ENCODE data around the gene SLX4IP.
"Not testable (repeated sequence)": the region's sequence is repeated elsewhere in the genome, so short reads cannot be mapped to it uniquely, and the experiment has no call there.

Gene SLX4IP

DNA sequence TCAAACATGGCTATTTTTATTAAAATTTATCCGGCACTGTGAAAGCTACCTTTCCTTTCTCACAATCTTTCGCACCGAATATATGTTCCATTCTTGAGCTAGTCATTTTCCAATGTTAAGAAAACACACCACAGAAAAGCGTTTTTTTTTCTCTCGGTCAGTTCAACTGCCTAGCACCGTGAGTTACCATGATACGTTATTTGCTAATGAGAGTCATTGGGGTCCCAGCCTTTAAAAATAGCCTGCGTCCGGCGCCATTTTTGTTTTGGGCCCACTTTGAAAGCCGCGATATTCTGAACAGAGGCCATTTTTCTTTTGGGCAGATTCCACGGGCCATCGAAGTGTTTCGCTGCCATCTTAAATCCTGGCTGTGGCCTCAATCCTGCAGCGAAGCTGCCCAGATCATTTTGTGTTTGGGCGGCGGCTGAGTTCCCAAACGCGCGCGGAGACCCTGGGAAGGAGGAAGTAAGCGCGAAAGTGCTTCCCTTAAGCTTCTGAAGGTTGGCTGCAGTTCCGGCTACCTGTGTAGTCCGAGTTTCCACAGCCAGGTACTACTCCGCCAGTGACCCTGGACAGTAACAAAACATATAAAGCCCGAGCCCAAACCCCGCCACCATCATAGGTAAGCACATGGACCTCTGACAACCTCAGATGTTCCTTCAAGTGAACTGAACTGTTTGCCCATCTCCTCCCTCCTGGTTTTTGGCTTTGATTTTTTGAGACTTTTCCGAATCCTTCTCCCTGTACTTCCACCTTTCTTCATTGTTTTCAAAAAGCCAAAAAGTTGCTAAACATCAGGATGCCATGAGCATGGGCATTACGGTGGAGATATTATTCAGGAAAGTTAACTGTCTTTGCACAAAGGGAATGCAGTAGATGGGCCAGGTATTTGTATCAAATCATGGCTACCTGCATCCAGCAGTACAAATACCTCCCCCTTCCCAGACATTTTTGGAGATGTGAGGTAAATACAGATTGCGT is at the start of gene SLX4IP:
Gene SLX4IP, plus strand, starts transcription at position 474 of the 981 bp plus-strand sequence. CDS start 22,900 bp downstream, outside the sequence.
- peak; percentile 98 for DNase-seq (ENCODE audit: low read depth)
- H3K4me3 ChIP-seq (ENCODE audit: low read depth, low read length), result peak within 1 kb of the TSS; percentile 87
- TF ChIP-seq, protein P1, sequence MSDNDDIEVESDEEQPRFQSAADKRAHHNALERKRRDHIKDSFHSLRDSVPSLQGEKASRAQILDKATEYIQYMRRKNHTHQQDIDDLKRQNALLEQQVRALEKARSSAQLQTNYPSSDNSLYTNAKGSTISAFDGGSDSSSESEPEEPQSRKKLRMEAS (IDR thresholded peaks at IDR 0.05; ENCODE audit: low read depth, low read length), result peak; percentile 63; the same call in 1 of the 2 replicates
- TF ChIP-seq MYC (IDR thresholded peaks at IDR 0.05; ENCODE audit: low read depth, low read length), result peak; percentile 84
- TF ChIP-seq, protein P2, sequence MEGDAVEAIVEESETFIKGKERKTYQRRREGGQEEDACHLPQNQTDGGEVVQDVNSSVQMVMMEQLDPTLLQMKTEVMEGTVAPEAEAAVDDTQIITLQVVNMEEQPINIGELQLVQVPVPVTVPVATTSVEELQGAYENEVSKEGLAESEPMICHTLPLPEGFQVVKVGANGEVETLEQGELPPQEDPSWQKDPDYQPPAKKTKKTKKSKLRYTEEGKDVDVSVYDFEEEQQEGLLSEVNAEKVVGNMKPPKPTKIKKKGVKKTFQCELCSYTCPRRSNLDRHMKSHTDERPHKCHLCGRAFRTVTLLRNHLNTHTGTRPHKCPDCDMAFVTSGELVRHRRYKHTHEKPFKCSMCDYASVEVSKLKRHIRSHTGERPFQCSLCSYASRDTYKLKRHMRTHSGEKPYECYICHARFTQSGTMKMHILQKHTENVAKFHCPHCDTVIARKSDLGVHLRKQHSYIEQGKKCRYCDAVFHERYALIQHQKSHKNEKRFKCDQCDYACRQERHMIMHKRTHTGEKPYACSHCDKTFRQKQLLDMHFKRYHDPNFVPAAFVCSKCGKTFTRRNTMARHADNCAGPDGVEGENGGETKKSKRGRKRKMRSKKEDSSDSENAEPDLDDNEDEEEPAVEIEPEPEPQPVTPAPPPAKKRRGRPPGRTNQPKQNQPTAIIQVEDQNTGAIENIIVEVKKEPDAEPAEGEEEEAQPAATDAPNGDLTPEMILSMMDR (IDR thresholded peaks at IDR 0.05; ENCODE audit: low read depth, low read length), result no peak
- TF ChIP-seq POLR2A (IDR thresholded peaks at IDR 0.05; ENCODE audit: extremely low read depth, insufficient read length), result peak; percentile 75

DNA sequence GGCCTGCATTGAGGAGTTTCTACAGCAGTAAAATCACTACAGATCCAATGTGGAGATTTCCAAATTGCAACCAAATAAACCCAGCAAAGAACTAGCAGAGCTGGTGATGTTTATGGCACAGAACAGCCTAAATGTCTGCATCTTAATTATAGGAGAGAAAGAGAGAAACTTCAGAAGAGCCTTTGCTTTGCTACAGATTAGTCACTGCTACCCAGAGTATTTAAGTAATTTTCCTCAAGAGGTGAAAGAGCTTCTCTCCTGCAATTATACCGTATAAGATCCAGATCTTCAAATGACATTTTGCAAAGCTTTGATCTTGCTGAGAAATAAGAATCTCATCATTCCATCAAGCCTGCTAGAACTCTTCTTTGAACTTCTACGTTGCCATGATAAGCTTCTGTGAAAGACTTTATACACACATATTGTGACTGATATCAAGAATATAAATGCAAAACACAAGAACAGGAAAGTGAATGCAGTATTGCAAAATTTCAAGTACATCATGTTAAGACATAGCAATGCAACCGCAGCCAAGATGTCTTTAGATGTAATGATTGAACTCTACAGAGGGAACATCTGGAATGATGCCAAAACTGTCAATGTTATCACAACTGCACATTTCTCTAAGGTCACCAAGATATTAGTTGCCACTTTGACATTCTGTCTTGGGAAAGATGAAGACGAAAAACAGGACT is 49.1 kb upstream of the SLX4IP start:
- H3K4me3 ChIP-seq (ENCODE audit: low read depth, low read length), result no peak overlapping the region
- DNase-seq (ENCODE audit: low read depth), result no peak
- TF ChIP-seq, protein P1 (IDR thresholded peaks at IDR 0.05; ENCODE audit: low read depth, low read length), result no peak
- TF ChIP-seq MYC (IDR thresholded peaks at IDR 0.05; ENCODE audit: low read depth, low read length) (no peak), POLR2A (IDR thresholded peaks at IDR 0.05; ENCODE audit: extremely low read depth, insufficient read length) (no peak)
- TF ChIP-seq, protein P2 (IDR thresholded peaks at IDR 0.05; ENCODE audit: low read depth, low read length), result no peak

DNA sequence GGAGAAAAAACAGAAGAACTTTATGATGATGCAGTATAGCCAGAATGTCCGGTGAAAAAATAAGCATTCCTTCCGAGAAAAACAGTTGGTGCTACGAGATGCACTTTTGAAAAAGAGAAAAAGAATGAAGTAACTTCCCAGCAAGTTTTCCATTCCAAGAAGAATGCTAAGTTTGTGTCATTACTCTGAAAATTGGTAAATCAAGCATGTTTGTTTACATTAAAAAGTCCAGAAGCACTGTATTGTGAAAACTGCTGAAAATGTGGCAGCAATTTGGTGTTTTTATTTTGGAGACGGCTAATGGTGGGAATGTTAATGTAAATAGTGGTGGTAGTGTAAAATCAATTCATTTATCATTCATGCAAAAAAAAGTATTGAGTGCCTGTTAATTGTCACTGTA is 47.4 kb upstream of the SLX4IP start:
- no peak for DNase-seq (ENCODE audit: low read depth)
- TF ChIP-seq, protein P1 (IDR thresholded peaks at IDR 0.05; ENCODE audit: low read depth, low read length), result no peak
- TF ChIP-seq, protein P2 (IDR thresholded peaks at IDR 0.05; ENCODE audit: low read depth, low read length), result no peak
- TF ChIP-seq MYC (IDR thresholded peaks at IDR 0.05; ENCODE audit: low read depth, low read length) (no peak), POLR2A (IDR thresholded peaks at IDR 0.05; ENCODE audit: extremely low read depth, insufficient read length) (no peak)
- no peak overlapping the region for H3K4me3 ChIP-seq (ENCODE audit: low read depth, low read length)

DNA sequence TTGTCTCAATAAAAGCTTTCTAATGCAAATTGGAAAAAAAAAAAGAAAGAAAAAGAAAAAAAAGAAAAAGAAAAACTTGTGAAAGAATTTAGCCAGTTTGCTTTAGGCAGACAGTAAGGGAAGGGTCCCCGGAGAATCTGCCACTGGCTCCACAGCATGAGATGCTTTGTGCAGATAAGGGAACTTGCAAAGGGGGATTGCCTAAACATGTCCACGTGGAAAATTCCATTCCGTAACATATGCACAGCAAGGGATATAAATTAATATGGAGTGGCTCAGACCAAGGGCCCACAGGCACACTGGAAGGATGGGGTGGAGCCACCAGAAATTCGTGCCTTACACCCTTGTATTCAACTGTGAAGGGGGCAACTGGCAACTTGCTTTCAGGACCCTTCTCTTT is 46.5 kb upstream of the SLX4IP start:
- no peak overlapping the region for H3K4me3 ChIP-seq (ENCODE audit: low read depth, low read length)
- TF ChIP-seq POLR2A (IDR thresholded peaks at IDR 0.05; ENCODE audit: extremely low read depth, insufficient read length) (no peak), MYC (IDR thresholded peaks at IDR 0.05; ENCODE audit: low read depth, low read length) (no peak)
- TF ChIP-seq, protein P2 (IDR thresholded peaks at IDR 0.05; ENCODE audit: low read depth, low read length), result no peak
- DNase-seq (ENCODE audit: low read depth), result no peak

DNA sequence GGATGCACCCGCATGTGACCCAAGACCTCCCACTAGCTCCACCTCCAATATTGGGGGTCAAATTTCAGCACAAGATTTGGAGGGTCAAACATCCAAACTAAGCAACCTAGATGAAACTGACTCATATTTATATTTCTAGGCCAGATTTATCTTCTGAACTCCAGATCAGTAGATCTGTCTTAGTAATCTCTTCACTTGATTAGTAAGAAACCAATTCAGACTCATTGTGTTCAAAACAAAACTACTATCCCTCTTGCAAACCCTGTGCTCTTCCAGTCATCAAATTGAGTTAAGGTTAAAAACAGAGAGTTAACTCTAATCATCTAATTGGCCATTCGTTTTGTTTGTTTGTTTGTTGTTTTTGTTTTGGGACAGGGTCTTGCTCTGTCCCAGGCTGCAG is 44.4 kb upstream of the SLX4IP start:
- no peak overlapping the region for H3K4me3 ChIP-seq (ENCODE audit: low read depth, low read length)
- TF ChIP-seq, protein P1 (IDR thresholded peaks at IDR 0.05; ENCODE audit: low read depth, low read length), result no peak
- TF ChIP-seq MYC (IDR thresholded peaks at IDR 0.05; ENCODE audit: low read depth, low read length) (no peak), POLR2A (IDR thresholded peaks at IDR 0.05; ENCODE audit: extremely low read depth, insufficient read length) (no peak)
- TF ChIP-seq, protein P2 (IDR thresholded peaks at IDR 0.05; ENCODE audit: low read depth, low read length), result no peak
- no peak for DNase-seq (ENCODE audit: low read depth)

DNA sequence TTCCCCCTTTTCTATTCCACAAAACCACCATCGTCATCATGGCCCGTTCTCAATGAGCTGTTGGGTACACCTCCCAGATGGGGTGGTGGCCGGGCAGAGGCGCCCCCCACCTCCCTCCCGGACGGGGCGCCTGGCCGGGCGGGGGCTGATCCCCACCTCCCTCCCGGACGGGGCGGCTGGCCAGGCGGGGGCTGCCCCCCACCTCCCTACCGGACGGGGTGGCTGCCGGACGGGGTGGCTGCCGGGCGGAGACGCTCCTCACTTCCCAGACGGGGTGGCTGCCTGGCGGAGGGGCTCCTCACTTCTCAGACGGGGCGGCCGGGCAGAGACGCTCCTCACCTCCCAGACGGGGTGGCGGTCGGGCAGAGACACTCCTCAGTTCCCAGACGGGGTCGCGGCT is 40.4 kb upstream of the SLX4IP start:
- not testable (repeated sequence) for DNase-seq (ENCODE audit: low read depth); H3K4me3 ChIP-seq (ENCODE audit: low read depth, low read length)
